Measurements from ENCODE around the gene AP2A2.

Gene AP2A2

DNA sequence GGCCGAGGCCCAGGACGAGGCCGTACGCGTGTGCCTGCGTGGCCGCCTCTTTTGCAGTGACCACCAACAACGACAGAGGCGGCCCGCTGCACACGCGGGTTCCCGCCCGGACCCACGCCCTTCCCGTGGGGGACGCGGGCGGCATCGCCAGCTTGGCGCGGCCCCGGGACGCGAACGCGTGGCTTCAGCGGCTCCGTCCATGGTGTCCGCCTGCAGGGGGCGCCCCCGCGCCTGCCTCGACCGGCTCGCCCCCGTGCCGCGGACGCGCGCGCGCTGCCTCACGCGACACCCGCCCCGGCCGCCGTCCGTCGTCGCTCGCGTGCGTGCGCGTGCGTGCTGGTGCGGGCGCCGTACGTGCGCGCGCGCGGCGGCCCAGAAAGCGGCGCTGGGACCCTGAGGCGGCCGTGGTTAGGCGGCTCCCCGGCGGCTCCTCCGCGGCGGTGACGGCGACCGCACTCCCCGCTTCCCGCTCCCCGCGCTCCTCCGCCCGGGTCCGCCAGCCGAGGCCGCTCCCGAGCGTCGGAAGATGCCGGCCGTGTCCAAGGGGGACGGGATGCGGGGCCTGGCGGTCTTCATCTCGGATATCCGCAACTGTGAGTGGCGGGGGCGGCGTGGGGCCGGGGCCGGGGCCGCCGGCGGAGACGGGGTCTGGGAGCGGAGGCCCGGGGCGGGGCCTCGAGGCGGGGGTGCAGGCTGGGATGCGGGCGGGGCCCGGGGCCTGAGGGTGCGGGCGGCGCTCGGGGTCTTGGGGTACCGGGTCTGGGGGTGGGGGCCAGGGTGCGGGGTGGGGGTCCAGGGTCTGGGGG, at the start of gene AP2A2:
Gene AP2A2, plus strand, starts transcription at position 375 of the 806 bp plus-strand sequence. Its CDS starts 152 bp downstream, at position 527.
- Mint-ChIP-seq H3K36me3 (ENCODE audit: low read depth) (peaks cover 28% of the 10 kb centered on the region), H3K27ac (peak within 1 kb of the TSS; percentile 92), H3K4me3 (peak within 1 kb of the TSS; percentile 84), H3K9me3 (no peaks in the 10 kb centered on the region), H3K27me3 (no peaks in the 10 kb centered on the region), H3K4me1 (ENCODE audit: low read depth) (peaks cover 39% of the 10 kb centered on the region)
- DNase-seq = peak; percentile 94

DNA sequence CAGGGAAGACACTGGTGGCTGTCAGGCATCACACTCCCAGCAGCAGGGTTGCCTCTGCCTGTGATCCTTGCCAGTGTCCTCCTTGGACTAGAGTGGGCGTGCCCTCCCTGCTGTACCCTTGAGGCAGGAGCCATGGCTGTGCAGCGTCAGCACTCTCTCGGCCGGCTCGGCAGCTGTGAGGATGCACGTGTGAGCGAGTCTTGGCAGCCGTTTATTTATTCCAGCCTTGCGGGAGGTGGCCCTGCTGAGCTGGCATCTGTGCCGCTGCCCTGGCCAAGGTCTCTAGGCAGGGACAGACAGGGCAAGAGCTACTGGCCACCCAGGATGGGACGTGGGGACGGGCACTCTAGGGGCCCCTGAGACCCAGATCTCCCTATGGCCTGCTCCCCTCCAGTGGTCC, 49.1 kb upstream of the AP2A2 start:
- H3K4me3 Mint-ChIP-seq = no peak overlapping the region
- H3K27me3 Mint-ChIP-seq = no peaks in the 10 kb centered on the region
- peaks cover 72% of the 10 kb centered on the region for H3K36me3 Mint-ChIP-seq (ENCODE audit: low read depth)
- no peaks in the 10 kb centered on the region for H3K9me3 Mint-ChIP-seq
- H3K27ac Mint-ChIP-seq = no peak overlapping the region
- no peak for DNase-seq
- H3K4me1 Mint-ChIP-seq (ENCODE audit: low read depth) = no peaks in the 10 kb centered on the region

DNA sequence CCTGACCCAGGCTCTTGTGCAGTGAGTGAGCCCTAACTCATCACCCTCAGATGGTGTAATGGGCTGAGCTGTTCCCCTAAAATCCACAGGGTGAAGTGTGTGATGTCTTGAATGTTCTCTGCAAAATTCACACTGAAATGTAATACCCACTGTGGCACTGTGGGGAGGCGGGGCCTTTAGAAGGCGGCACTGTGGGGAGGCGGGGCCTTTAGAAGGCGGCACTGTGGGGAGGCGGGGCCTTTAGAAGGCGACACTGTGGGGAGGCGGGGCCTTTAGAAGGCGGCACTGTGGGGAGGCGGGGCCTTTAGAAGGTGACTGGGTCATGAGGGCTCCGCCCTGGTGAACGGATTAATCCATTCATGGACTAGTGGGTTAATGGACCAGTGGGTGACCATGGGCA, 48.1 kb upstream of the AP2A2 start:
- H3K4me3 Mint-ChIP-seq = no peak overlapping the region
- H3K4me1 Mint-ChIP-seq (ENCODE audit: low read depth) = no peaks in the 10 kb centered on the region
- no peaks in the 10 kb centered on the region for H3K27me3 Mint-ChIP-seq
- H3K9me3 Mint-ChIP-seq = no peaks in the 10 kb centered on the region
- H3K27ac Mint-ChIP-seq = no peak overlapping the region
- peaks cover 74% of the 10 kb centered on the region for H3K36me3 Mint-ChIP-seq (ENCODE audit: low read depth)
- DNase-seq = no peak

DNA sequence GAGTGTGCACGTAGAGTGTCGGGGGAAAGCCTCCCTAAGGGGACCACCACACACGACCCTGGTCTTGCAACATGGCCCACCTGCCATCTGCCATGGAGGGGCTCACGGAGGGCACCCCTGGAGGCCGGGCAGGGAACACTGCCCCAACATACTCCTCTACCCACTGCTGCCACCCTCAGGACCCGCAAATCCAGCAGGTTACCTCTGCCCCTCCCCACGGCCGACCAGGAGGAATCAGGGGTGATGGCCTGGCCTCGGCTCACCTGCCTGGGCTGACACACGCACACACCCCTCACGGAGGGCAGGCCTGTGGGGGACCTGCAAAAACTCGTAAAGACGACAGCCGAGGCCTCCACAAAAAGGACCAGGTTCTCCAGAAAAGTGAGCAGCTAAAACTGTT, 45.2 kb upstream of the AP2A2 start:
- H3K36me3 Mint-ChIP-seq (ENCODE audit: low read depth) = peaks cover 78% of the 10 kb centered on the region
- H3K27me3 Mint-ChIP-seq = no peaks in the 10 kb centered on the region
- no peak overlapping the region for H3K4me3 Mint-ChIP-seq
- DNase-seq = no peak
- no peaks in the 10 kb centered on the region for H3K9me3 Mint-ChIP-seq
- H3K4me1 Mint-ChIP-seq (ENCODE audit: low read depth) = no peaks in the 10 kb centered on the region
- no peak overlapping the region for H3K27ac Mint-ChIP-seq

DNA sequence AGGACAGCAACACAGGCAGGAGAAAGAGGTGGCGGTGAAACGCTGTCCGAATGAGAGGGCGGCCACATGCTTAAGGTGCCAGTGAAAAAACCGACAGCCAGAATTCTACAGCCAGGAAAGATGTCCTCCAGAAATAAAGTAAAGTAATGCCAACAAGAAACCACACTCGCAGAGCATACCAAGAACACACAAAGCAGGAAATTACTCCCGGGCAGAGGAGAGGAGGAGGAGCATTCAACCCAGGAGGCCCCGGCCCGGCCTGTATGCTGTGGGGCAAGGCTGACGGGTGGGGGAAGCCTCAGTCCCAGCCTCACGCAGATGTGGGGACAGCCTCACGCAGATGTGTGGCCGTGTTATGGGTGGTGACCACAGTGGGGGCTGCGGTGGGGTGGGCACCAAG, 43.1 kb upstream of the AP2A2 start:
- no peak overlapping the region for H3K27ac Mint-ChIP-seq

DNA sequence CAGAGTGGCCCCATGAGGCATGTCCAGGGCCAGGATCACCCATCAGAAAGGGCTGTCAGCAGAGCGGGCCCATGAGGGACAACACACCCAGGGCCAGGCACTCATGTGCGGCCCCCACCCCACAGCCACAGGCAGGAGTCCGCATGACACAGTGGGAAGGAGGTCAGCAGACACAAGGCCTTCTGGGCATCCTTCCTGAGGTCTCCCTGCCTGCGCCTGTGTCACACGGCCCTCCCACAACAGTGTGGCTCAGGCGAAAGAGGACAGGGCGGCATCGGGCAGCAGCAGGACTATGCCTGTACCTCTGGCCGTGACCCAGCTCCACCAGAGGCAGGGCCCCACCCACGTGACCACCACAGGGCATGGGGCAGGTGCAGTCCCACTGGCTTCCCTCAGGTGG, 42.1 kb upstream of the AP2A2 start:
- Mint-ChIP-seq H3K36me3 (ENCODE audit: low read depth) (peaks cover 83% of the 10 kb centered on the region), H3K4me3 (no peak overlapping the region), H3K27me3 (no peaks in the 10 kb centered on the region), H3K4me1 (ENCODE audit: low read depth) (no peaks in the 10 kb centered on the region), H3K27ac (no peak overlapping the region), H3K9me3 (no peaks in the 10 kb centered on the region)
- no peak for DNase-seq

More for the DNA sequence above, 43.1 kb upstream of the AP2A2 start:
- no peak for DNase-seq
- no peak overlapping the region for H3K4me3 Mint-ChIP-seq
- H3K9me3 Mint-ChIP-seq = no peaks in the 10 kb centered on the region
- H3K27me3 Mint-ChIP-seq = no peaks in the 10 kb centered on the region
- H3K36me3 Mint-ChIP-seq (ENCODE audit: low read depth) = peaks cover 81% of the 10 kb centered on the region
- no peaks in the 10 kb centered on the region for H3K4me1 Mint-ChIP-seq (ENCODE audit: low read depth)

DNA sequence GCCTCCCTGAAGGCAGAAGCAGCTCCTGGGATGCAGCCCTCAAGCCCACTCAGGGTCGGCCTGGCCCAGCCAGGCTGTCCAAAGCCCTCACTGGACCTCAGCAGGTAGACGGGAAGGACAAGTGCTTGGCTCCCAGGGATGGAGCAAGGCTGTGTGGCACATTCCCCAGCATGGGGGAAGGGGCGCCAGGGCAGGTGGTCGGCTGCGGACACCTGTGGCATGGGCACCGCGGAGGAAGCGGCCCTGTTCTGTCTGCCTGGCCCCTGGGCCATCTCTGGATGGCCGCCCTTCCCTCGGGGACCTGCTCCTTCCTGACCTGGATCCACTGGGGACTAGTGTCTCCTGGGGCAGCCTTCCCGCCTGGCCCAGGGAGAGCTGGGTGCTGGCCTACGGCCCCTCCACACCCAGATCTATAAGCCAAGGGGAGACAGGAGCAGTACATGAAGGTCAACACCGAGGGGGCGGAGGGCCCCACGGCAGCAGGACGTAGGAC, 41.0 kb upstream of the AP2A2 start:
- H3K27me3 Mint-ChIP-seq = no peaks in the 10 kb centered on the region
- no peak for DNase-seq
- no peak overlapping the region for H3K27ac Mint-ChIP-seq
- H3K4me1 Mint-ChIP-seq (ENCODE audit: low read depth) = no peaks in the 10 kb centered on the region
- no peaks in the 10 kb centered on the region for H3K9me3 Mint-ChIP-seq
- no peak overlapping the region for H3K4me3 Mint-ChIP-seq
- peaks cover 79% of the 10 kb centered on the region for H3K36me3 Mint-ChIP-seq (ENCODE audit: low read depth)

DNA sequence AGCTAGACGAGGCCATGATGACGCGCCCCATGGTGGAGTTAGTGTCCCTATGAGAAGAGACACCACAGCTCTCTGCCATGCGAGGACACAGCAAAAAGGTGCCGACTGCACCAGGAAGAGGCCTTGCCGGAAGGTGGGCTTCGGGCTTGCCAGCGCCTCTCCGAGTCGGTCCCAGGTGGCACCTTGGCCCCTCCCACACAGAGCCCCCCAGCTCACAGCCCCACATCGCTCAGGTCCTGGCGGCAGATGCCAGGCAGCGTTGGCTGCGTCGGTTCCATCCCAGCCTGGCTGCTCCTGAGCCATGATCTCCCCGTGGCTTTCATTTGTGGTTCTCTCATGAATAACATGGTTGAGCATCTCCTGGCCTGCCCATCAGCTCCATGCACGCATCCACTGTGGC, 39.1 kb upstream of the AP2A2 start:
- no peak overlapping the region for H3K4me3 Mint-ChIP-seq
- no peaks in the 10 kb centered on the region for H3K27me3 Mint-ChIP-seq
- H3K27ac Mint-ChIP-seq = no peak overlapping the region
- H3K36me3 Mint-ChIP-seq (ENCODE audit: low read depth) = peaks cover 77% of the 10 kb centered on the region
- no peak for DNase-seq
- no peaks in the 10 kb centered on the region for H3K4me1 Mint-ChIP-seq (ENCODE audit: low read depth)
- H3K9me3 Mint-ChIP-seq = no peaks in the 10 kb centered on the region

DNA sequence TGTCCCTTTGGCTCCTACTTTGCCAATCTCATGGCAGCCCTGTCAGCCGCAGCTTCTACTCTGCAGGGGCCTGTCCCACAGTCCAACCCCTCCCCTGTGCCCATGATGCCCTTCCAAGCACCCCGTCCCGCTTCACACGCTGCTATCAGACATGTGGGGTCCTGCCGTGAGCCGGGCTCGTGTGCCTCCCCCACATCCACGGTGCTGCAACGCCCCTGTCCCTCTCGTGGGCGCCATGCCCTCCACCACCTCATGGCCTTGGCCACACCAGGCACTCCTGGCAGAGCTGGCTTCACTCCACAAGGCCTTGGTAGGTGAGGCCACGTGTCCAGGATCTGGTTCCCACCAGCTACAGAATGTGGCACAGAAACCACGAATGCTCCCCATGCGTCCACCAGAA, 38.1 kb upstream of the AP2A2 start:
- H3K4me3 Mint-ChIP-seq = no peak overlapping the region
- H3K27me3 Mint-ChIP-seq = no peaks in the 10 kb centered on the region
- no peaks in the 10 kb centered on the region for H3K4me1 Mint-ChIP-seq (ENCODE audit: low read depth)
- no peaks in the 10 kb centered on the region for H3K9me3 Mint-ChIP-seq
- H3K27ac Mint-ChIP-seq = no peak overlapping the region
- peaks cover 69% of the 10 kb centered on the region for H3K36me3 Mint-ChIP-seq (ENCODE audit: low read depth)
- DNase-seq = no peak

DNA sequence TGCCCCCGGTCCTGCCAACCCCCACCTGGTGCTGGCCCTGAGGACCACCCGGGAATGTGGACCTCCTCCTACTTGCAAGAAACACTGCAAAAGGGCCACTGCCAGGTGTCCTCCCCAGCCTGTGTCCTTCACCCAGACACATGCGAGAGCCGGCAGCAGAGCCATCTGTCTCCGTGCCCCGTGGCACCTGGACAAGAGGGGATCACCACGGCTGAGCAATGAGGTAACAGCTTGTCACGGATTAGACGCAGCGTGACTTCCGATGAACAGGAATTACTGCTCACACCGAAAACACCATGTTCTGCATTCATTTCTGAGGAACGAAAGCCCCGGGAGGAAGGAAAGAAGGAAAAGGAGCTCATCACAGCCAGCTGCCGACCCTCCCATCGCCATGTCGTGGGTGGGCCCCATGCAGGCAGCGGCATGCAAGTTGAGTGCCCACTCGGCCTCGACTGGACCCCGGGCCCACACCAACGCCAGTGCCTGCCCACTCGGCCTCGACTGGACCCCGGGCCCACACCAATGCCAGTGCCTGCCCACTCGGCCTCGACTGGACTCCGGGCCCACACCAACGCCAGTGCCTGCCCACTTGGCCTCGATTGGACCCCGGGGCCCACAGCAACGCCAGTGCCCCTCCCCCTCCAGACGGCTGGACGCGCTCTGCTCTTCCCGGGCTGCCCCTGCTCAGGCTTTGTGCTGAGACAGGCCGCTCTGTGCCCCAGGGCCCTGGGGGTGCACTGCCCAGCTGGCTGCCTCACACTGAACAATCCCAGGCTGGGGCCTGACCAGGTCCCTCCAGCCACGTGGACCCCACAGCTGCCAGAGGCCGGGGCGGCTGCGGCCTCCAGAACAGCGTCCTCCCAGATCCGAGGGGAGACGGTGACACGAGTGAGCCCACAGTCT, 37.1 kb upstream of the AP2A2 start:
- Mint-ChIP-seq H3K27me3 (no peaks in the 10 kb centered on the region), H3K4me3 (no peak overlapping the region), H3K27ac (no peak overlapping the region), H3K36me3 (ENCODE audit: low read depth) (peaks cover 64% of the 10 kb centered on the region), H3K4me1 (ENCODE audit: low read depth) (no peaks in the 10 kb centered on the region), H3K9me3 (no peaks in the 10 kb centered on the region)
- no peak for DNase-seq

DNA sequence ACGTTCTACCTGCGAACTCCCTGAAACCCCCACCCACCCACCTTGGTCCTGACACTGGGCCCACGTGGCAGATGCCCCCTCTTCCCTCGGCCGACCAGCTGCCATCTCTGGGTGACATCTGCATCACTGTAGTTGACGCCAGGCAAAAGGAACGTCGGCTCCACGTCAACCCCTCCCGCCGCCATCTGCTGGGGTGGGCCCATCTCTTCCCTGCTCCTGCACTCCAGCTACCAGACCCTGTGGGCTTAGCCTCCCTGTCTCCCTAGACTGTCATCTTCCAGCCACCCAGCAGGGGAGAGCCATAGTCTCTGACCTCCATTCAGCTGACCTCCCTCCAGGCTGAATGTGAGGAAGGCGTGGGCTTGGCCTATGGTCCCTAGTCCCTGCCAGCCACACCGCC, 36.4 kb upstream of the AP2A2 start:
- H3K4me3 Mint-ChIP-seq = no peak overlapping the region
- peaks cover 58% of the 10 kb centered on the region for H3K36me3 Mint-ChIP-seq (ENCODE audit: low read depth)
- no peaks in the 10 kb centered on the region for H3K9me3 Mint-ChIP-seq
- DNase-seq = no peak
- no peaks in the 10 kb centered on the region for H3K27me3 Mint-ChIP-seq
- peak overlapping the region; percentile 11 for H3K27ac Mint-ChIP-seq
- no peaks in the 10 kb centered on the region for H3K4me1 Mint-ChIP-seq (ENCODE audit: low read depth)

DNA sequence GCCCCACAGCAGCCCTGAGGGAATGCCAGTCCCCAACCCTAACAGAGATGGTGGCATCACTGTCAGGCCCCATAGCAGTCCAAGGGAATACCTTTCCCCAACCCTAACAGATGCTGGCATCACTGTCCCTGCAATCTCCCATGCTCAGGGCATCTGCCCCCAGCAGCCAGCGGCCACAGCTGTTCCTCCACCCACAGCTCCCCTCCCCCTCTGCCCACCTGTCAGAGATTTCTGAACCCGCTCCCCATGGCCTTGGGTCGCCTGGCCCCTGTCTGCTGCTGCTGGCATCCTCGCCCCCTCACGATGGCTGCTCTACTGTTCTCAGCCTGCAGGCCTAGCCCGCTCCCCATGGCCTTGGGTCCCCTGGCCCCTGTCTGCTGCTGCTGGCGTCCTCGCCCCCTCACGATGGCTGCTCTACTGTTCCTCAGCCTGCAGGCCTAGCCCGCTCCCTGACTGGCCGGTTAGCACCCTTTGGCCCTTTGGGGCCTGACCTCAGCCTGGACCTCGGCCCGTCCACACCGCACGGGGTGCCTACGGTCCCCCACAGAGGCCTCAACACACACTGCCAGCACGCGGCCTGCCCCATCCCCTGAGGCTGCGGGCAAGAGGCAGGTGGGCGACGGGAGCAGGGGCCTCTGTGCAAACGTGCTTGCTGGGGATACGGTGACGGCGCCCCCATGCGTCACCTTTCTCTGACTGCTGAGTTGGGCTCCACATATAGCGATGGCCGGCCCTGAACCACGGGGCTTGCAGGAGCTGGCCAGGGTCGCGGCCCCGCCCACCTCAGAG, 35.8 kb upstream of the AP2A2 start:
- Mint-ChIP-seq H3K4me1 (ENCODE audit: low read depth) (no peaks in the 10 kb centered on the region), H3K27ac (peak overlapping the region; percentile 11), H3K36me3 (ENCODE audit: low read depth) (peaks cover 58% of the 10 kb centered on the region), H3K27me3 (no peaks in the 10 kb centered on the region), H3K4me3 (no peak overlapping the region), H3K9me3 (no peaks in the 10 kb centered on the region)
- no peak for DNase-seq

DNA sequence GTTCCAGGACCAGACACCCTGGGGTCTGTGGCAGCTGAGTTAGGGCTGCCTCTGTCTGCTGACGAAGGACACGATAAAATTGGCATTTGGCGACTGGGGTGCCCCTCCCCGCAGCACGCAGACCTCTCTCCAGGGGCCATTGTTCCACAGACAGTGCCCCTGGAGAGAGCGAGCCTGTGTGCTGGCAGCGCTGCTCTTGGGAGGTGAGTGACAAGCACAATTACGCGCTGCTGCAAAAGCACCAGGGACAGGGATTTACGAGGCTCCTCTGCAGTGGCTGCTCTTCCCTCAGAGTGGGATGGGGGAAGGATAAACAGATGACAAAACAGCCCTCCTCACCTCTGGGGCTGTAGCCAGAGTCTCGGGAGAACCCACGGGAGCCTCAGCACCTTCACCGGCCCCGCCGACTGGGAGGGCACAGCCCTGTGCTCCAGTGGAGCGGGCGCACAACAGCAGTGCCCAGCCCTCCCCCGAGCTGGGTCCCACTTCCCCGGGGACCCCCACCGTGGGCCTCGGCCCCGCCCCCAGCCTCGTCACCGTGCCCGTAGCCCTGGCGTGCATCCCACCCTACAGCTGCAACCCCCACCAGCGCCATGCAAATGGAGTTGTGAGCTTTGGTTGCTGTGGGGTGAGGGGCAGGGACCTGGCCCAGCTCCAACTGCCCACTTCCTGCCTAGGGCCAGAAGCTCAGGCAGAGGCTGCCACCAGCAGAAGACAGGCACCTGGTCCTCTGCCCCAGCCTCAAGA, 34.7 kb upstream of the AP2A2 start:
- no peak overlapping the region for H3K27ac Mint-ChIP-seq
- H3K9me3 Mint-ChIP-seq = no peaks in the 10 kb centered on the region
- H3K4me1 Mint-ChIP-seq (ENCODE audit: low read depth) = no peaks in the 10 kb centered on the region
- H3K36me3 Mint-ChIP-seq (ENCODE audit: low read depth) = peaks cover 53% of the 10 kb centered on the region
- H3K27me3 Mint-ChIP-seq = no peaks in the 10 kb centered on the region
- no peak for DNase-seq
- no peak overlapping the region for H3K4me3 Mint-ChIP-seq

Data from activated T-cell treated with anti-CD3 and anti-CD28 coated beads, Interleukin-2, amount 50 U/mL, for 24 hours (primary cell).